Activated naive CD4-positive, alpha-beta T cell treated with anti-CD3 and anti-CD28 coated beads for 36 hours (primary cell): Measurements from ENCODE around the gene TMA7. TPM values are rescaled to one million over a fixed set of nuclear protein-coding genes. Genes with fewer than 3 reads are reported as not detected.

Experiments used
- CTCF ChIA-PET: fragments of 350-600 bp; sonication (Branson Sonifier 250); formaldehyde crosslinking; loops from one replicate; lab custom pipeline; 2021; ENCODE audit warnings: antibody characterized with exemption; lab: Charles Lee
- DNase-seq: peaks from one replicate; pipeline ENCODE4 v3.0.0-alpha.2; 2020
- H3K27ac Mint-ChIP-seq: one replicate; pipeline ENCODE4 v1.8.0; 2021; ENCODE audit warnings: mild to moderate bottlenecking, mixed read lengths
- H3K27me3 Mint-ChIP-seq: one replicate; pipeline ENCODE4 v1.8.0; 2021; ENCODE audit warnings: low read depth, mixed read lengths
- H3K36me3 Mint-ChIP-seq: one replicate; pipeline ENCODE4 v1.8.0; 2021; ENCODE audit warnings: low read depth, mixed read lengths
- H3K4me1 Mint-ChIP-seq: one replicate; pipeline ENCODE4 v1.8.0; 2021; ENCODE audit warnings: low read depth, mixed read lengths
- H3K4me3 Mint-ChIP-seq: one replicate; pipeline ENCODE4 v1.8.0; 2021; ENCODE audit warnings: mild to moderate bottlenecking, moderate library complexity, mixed read lengths
- H3K9me3 Mint-ChIP-seq: one replicate; pipeline ENCODE4 v1.8.0; 2021; ENCODE audit warnings: mixed read lengths
- intact Hi-C: fragments of 100-400 bp; cut with micrococcal nuclease; formaldehyde crosslinking; loops from one replicate; pipeline ENCODE4 v1.15.1; 2023
- total RNA-seq, 2 experiments: library from RNA; stranded (reverse); gene quantifications; one replicate each; pipeline ENCODE4 v1.2.3, GENCODE V29; 2021

The TMA7 gene
- total RNA-seq, 2 experiments from 2014 or later = 319 to 353 TPM

- Mint-ChIP-seq H3K4me3 (no peak overlapping the region), H3K27me3 (no peaks in the 10 kb centered on the region), H3K27ac (no peak overlapping the region), H3K36me3 (no peaks in the 10 kb centered on the region), H3K9me3 (no peaks in the 10 kb centered on the region), H3K4me1 (no peaks in the 10 kb centered on the region)
- intact Hi-C loops = no loop called here
- CTCF ChIA-PET = interaction anchor here (0.8 to 11.9 kb wide), 5 partner anchors 33 to 209 kb away, joined by 3 to 162 read pairs (median 3); no protein-coding TSS in a partner anchor
- DNase-seq = no peak
Observed at GRCh38 chr3:48403533-48404439, 36.3 kb upstream of the TMA7 start.

GRCh38 chr3:48404440-48405342, 35.4 kb upstream of the TMA7 start:
- no peak overlapping the region for H3K27ac Mint-ChIP-seq
- H3K27me3 Mint-ChIP-seq = no peaks in the 10 kb centered on the region
- intact Hi-C loops = no loop called here
- DNase-seq = no peak
- CTCF ChIA-PET = interaction anchor here (0.6 to 11.9 kb wide), 3 partner anchors 32 to 173 kb away, joined by 3 to 162 read pairs (median 3); no protein-coding TSS in a partner anchor
- H3K4me1 Mint-ChIP-seq = no peaks in the 10 kb centered on the region
- H3K36me3 Mint-ChIP-seq = no peaks in the 10 kb centered on the region
- no peak overlapping the region for H3K4me3 Mint-ChIP-seq
- H3K9me3 Mint-ChIP-seq = no peaks in the 10 kb centered on the region

GRCh38 chr3:48405343-48405881, 34.6 kb upstream of the TMA7 start:
- no peaks in the 10 kb centered on the region for H3K36me3 Mint-ChIP-seq
- H3K27me3 Mint-ChIP-seq = no peaks in the 10 kb centered on the region
- no peak overlapping the region for H3K4me3 Mint-ChIP-seq
- intact Hi-C loops = no loop called here
- no peak for DNase-seq
- no peaks in the 10 kb centered on the region for H3K4me1 Mint-ChIP-seq
- no peak overlapping the region for H3K27ac Mint-ChIP-seq
- no peaks in the 10 kb centered on the region for H3K9me3 Mint-ChIP-seq
- CTCF ChIA-PET = interaction anchor here (0.6 to 11.9 kb wide), 2 partner anchors 31 to 71 kb away, joined by 3 to 162 read pairs; no protein-coding TSS in a partner anchor

- Mint-ChIP-seq H3K27ac (no peak overlapping the region), H3K36me3 (no peaks in the 10 kb centered on the region), H3K9me3 (no peaks in the 10 kb centered on the region), H3K27me3 (no peaks in the 10 kb centered on the region), H3K4me3 (no peak overlapping the region), H3K4me1 (no peaks in the 10 kb centered on the region)
- DNase-seq = no peak
- CTCF ChIA-PET = interaction anchor here (11.9 kb wide), 1 partner anchor 31 kb away, joined by 162 read pairs; no protein-coding TSS in a partner anchor
- intact Hi-C loops = no loop called here
Observed at GRCh38 chr3:48405971-48406370, 34.1 kb upstream of the TMA7 start.

DNA sequence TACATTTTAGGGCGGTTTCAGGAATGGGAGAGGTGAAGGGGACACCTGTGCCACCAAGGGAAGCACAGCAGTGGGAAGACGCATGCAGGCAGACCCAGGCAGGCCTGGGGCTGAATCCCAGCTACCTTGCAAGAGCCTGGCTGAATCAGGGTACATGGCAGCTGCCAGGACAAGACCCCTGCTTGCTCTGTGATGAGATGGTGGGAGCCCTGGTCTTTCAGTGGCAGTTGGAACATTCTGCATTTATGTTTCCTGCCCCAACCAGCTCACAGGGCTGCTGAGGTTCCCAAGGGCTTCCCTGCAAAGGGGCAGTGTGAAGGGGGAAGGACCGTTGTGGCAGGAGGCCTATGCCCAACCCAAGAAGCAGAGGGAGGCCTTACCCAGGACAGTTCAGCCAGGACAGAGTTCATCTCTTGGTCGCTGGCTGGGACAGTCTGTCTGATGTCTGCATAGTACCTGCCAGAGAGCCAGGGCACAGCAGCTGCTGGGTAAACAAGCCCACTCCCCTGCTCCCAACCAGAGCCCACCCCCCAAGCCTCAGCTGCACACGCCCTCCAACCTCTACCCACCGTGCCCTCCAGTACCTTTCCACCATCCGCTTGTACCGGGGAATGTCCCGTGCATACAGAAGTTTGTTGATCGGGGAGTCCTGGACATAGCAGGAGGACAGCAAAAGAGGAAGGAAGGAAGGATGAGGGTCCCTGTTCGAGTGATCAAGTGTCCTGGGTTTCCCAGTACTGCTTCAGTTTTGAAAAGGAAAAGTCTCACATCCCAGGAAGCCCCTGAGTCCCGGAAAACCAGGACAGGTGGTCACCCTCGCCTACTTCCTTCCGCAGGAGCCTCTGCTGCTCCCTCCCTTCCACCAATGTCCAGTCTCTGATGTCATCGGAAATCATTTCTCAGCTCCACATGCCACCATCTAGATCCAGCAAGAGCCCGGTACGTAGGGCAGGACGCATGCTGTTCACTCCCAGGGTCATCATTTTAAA, 33.3 kb upstream of the TMA7 start:
- CTCF ChIA-PET = interaction anchor here (0.6 to 11.9 kb wide), 4 partner anchors 14 to 127 kb away, joined by 3 to 162 read pairs (median 4); no protein-coding TSS in a partner anchor
- no peaks in the 10 kb centered on the region for H3K27me3 Mint-ChIP-seq
- peak; percentile 3 for DNase-seq
- H3K9me3 Mint-ChIP-seq = no peaks in the 10 kb centered on the region
- H3K27ac Mint-ChIP-seq = no peak overlapping the region
- H3K4me3 Mint-ChIP-seq = no peak overlapping the region
- intact Hi-C loops = no loop called here
- H3K4me1 Mint-ChIP-seq = no peaks in the 10 kb centered on the region
- H3K36me3 Mint-ChIP-seq = no peaks in the 10 kb centered on the region

GRCh38 chr3:48407542-48408099, 32.4 kb upstream of the TMA7 start:
- CTCF ChIA-PET = interaction anchor here (0.6 to 11.9 kb wide), 7 partner anchors 15 to 192 kb away, joined by 3 to 162 read pairs (median 4); no protein-coding TSS in a partner anchor
- Mint-ChIP-seq H3K4me1 (no peaks in the 10 kb centered on the region), H3K4me3 (no peak overlapping the region), H3K27ac (no peak overlapping the region), H3K36me3 (no peaks in the 10 kb centered on the region), H3K27me3 (no peaks in the 10 kb centered on the region), H3K9me3 (no peaks in the 10 kb centered on the region)
- DNase-seq = peak; percentile 2
- intact Hi-C loops = no loop called here

DNA sequence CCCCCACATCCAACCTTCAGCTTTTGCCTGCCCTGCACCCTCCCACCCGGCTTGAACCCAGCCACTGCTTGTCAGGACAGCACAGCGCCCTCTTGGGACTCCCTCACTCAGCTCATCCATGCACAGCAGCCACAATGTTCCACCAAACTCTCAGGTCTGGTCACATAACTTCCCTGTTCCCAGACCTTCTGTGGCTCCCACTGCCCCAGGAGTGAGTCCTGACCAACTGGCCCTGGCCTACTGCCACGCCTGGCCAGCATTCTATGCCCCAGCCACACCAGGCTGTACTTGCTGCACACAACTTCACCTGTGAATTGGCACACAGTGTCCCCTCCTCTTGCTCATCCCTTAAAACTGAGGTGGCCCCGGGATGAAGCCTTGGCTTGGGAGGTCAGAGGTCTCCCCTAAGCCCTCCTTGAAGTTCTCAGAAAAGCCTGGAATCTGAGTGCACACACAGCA, 31.2 kb upstream of the TMA7 start:
- Mint-ChIP-seq H3K27ac (no peak overlapping the region), H3K36me3 (no peaks in the 10 kb centered on the region), H3K4me1 (no peaks in the 10 kb centered on the region), H3K27me3 (no peaks in the 10 kb centered on the region), H3K4me3 (no peak overlapping the region), H3K9me3 (no peaks in the 10 kb centered on the region)
- CTCF ChIA-PET = interaction anchor here (0.7 to 11.9 kb wide), 4 partner anchors 8 to 140 kb away, joined by 3 to 162 read pairs (median 4); no protein-coding TSS in a partner anchor
- peak; percentile 16 for DNase-seq
- intact Hi-C loops = no loop called here

GRCh38 chr3:48409291-48410201, 30.5 kb upstream of the TMA7 start:
- H3K4me3 Mint-ChIP-seq = no peak overlapping the region
- intact Hi-C loops = no loop called here

GRCh38 chr3:48410205-48411040, 29.6 kb upstream of the TMA7 start:
- no peaks in the 10 kb centered on the region for H3K9me3 Mint-ChIP-seq
- no peaks in the 10 kb centered on the region for H3K27me3 Mint-ChIP-seq
- no peak overlapping the region for H3K27ac Mint-ChIP-seq
- H3K36me3 Mint-ChIP-seq = no peaks in the 10 kb centered on the region
- DNase-seq = no peak
- H3K4me3 Mint-ChIP-seq = no peak overlapping the region
- intact Hi-C loops = no loop called here
- CTCF ChIA-PET = no interaction called here
- no peaks in the 10 kb centered on the region for H3K4me1 Mint-ChIP-seq

More at GRCh38 chr3:48409291-48410201, 30.5 kb upstream of the TMA7 start:
- no peaks in the 10 kb centered on the region for H3K4me1 Mint-ChIP-seq
- H3K27ac Mint-ChIP-seq = no peak overlapping the region
- H3K9me3 Mint-ChIP-seq = no peaks in the 10 kb centered on the region
- DNase-seq = no peak
- no peaks in the 10 kb centered on the region for H3K36me3 Mint-ChIP-seq
- CTCF ChIA-PET = interaction anchor here (0.8 to 11.9 kb wide), 2 partner anchors 9 to 27 kb away, joined by 3 to 162 read pairs; no protein-coding TSS in a partner anchor
- no peaks in the 10 kb centered on the region for H3K27me3 Mint-ChIP-seq
